ENCODE data around the gene SEMA3D. TPM values are rescaled to one million over a fixed set of nuclear protein-coding genes. Genes with fewer than 3 reads are reported as not detected.
A peak's percentile ranks its signal among the peaks of the same experiment; 100 is the strongest.

SEMA3D gene
- total RNA-seq (2014; rRNA removed; shearing (Covaris generic); ENCODE audit: low replicate concordance): not detected in 2 replicates

GRCh38 chr7:85186521-85187241, at the start of gene SEMA3D:
SEMA3D (minus strand) TSS chr7:85187056; CDS start chr7:85121891, 65,165 bp downstream.
- in situ Hi-C loops (cut with HindIII; ENCODE audit: low pct_unique_long_range_greater_than_20kb, low sequenced_read_pairs): no loop called here

GRCh38 chr7:85234730-85235129, 47.9 kb upstream of the SEMA3D start:
- in situ Hi-C loops (cut with HindIII; ENCODE audit: low pct_unique_long_range_greater_than_20kb, low sequenced_read_pairs): no loop called here
- no peak for DNase-seq (ENCODE audit: low read depth)

More at GRCh38 chr7:85186521-85187241, at the start of gene SEMA3D:
- peak; percentile 78 for DNase-seq (ENCODE audit: low read depth)

DNA sequence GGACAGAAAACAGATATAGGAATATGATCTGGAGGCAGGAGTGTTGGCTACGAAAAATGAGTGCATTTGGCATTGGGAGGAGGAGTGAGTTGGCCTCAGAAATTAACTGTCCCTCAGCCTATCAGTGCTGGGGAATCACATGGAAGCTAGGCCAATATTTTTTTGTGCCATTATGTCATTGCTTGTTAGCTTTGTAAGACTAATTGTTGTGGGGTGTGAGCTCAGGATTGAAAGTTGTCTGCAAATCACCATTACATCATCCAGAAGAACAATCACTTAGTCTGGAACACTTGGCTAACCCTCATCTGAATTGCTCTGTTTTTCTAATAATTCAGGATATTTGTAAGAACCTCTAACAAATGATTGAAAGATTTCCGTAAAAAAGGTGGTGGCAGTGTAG, 45.2 kb upstream of the SEMA3D start:
- in situ Hi-C loops (cut with HindIII; ENCODE audit: low pct_unique_long_range_greater_than_20kb, low sequenced_read_pairs): no loop called here
- DNase-seq (ENCODE audit: low read depth): no peak

DNA sequence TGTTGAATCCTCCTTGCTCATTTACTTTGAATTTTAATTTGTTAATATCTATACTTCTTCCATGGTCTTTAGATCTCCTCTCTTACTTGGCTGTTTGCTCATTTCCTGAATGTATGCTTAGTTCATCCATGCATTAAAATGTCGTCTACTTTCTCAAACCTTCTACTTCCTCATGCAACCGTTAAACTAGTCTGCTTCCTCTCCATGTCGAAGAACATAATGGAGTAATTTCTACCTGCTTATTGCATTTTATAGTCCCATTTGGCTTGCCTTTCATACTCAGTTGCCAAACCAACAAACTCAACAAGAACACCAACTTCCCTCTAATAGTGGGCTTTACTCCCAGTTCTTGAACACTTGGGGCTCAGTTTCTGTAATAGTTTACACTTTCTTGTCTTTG, 43.8 kb upstream of the SEMA3D start:
- DNase-seq (ENCODE audit: low read depth): no peak
- in situ Hi-C loops (cut with HindIII; ENCODE audit: low pct_unique_long_range_greater_than_20kb, low sequenced_read_pairs): no loop called here

DNA sequence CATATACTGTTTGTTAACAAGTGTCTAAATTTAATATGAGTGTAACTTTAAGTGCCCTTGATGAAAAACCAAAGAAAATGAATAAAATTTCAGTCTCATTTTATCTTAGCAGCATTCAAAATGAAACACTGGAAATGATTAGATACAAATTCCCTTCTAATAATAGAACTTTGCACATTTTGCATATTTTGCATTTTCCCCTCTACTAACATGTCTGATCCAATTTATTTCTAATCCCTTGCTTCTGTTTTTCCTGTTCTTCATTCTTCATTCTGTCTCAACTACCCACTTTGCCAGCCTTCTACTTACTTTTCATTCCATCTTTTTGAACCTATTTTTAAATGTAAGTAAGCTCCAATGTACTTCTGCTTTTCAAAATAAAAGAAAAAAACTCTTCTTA, 42.7 kb upstream of the SEMA3D start:
- in situ Hi-C loops (cut with HindIII; ENCODE audit: low pct_unique_long_range_greater_than_20kb, low sequenced_read_pairs): no loop called here
- no peak for DNase-seq (ENCODE audit: low read depth)

DNA sequence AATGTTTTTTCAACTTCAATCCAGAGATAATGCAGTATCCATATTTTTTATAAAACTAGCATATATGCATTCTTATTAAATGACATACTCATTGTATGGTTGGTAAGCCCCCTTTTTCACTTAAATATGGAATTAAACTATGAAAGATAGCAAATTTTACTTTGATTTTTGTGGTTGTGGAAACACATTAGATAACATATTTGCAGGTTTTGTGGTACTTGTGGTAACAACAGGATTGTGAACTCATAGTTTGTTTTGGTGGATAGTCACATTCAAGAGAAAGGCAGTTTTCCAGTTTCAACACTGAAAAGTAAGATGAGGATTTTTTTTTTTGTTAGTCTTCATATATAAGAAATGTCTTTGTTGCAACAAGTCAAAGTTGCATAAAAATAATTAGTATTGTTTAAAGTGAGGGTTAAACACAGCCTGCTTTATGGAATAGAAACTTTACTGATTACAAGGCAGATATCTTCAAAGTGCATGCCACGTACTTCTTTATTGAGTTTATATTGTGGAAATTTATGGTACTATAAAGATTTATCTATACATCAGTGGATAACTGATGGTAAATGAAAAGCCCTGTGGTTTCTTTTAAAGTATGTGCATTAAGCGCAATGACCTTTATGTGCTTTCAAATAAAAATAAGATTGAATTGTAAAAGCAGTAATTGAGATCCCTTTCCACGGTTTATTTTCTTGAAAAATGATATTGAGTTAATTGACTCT, 39.7 kb upstream of the SEMA3D start:
- no peak for DNase-seq (ENCODE audit: low read depth)
- in situ Hi-C loops (cut with HindIII; ENCODE audit: low pct_unique_long_range_greater_than_20kb, low sequenced_read_pairs): no loop called here

- in situ Hi-C loops (cut with HindIII; ENCODE audit: low pct_unique_long_range_greater_than_20kb, low sequenced_read_pairs): no loop called here
- no peak for DNase-seq (ENCODE audit: low read depth)
Measured at GRCh38 chr7:85224171-85224570, 37.3 kb upstream of the SEMA3D start.

GRCh38 chr7:85222522-85222921, 35.7 kb upstream of the SEMA3D start:
- in situ Hi-C loops (cut with HindIII; ENCODE audit: low pct_unique_long_range_greater_than_20kb, low sequenced_read_pairs): no loop called here
- no peak for DNase-seq (ENCODE audit: low read depth)

- in situ Hi-C loops (cut with HindIII; ENCODE audit: low pct_unique_long_range_greater_than_20kb, low sequenced_read_pairs): no loop called here
- no peak for DNase-seq (ENCODE audit: low read depth)
Measured at GRCh38 chr7:85221796-85222195, 34.9 kb upstream of the SEMA3D start.

DNA sequence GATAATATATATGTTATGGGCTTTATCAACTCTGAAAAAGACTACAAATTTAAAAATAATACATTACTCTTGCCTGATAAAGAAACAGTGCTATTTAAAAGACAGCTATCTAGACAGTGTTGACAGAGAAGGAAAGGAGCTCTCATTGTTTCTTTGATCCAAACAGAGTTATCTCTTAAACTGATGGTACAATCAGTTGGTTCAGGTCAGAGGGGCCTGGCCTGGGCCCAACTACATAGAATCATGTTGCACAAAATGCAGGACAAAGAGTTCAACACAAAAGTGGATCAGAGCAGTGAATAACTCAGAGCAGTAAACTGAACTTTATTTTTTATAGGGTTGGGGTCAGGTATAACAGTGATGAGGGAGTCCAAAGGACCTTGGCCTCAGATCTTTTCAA, 33.8 kb upstream of the SEMA3D start:
- in situ Hi-C loops (cut with HindIII; ENCODE audit: low pct_unique_long_range_greater_than_20kb, low sequenced_read_pairs): no loop called here
- no peak for DNase-seq (ENCODE audit: low read depth)

- in situ Hi-C loops (cut with HindIII; ENCODE audit: low pct_unique_long_range_greater_than_20kb, low sequenced_read_pairs): no loop called here
Measured at GRCh38 chr7:85220023-85220422, 33.2 kb upstream of the SEMA3D start.

GRCh38 chr7:85217085-85217484, 30.2 kb upstream of the SEMA3D start:
- no peak for DNase-seq (ENCODE audit: low read depth)
- in situ Hi-C loops (cut with HindIII; ENCODE audit: low pct_unique_long_range_greater_than_20kb, low sequenced_read_pairs): no loop called here

More at GRCh38 chr7:85220023-85220422, 33.2 kb upstream of the SEMA3D start:
- no peak for DNase-seq (ENCODE audit: low read depth)

DNA sequence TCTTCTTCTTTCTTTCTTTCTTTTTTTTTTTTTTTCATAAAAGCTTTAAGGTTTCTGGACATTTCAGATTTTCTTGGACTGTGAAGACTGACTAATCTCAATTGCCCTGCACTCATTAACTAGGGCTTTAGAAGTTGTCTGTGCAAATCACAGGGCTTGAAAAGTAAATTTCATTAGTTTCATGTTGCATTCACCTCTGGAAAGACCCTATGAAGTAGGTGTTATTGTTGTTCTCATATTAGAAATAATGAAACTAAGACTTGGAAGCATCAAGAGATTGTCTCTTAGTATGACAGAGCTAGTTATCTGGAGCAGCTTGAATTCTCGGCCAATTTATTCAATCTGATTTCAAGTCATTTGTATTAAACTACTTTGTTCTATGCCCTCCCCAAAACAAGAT, 28.2 kb upstream of the SEMA3D start:
- no peak for DNase-seq (ENCODE audit: low read depth)
- in situ Hi-C loops (cut with HindIII; ENCODE audit: low pct_unique_long_range_greater_than_20kb, low sequenced_read_pairs): no loop called here

DNA sequence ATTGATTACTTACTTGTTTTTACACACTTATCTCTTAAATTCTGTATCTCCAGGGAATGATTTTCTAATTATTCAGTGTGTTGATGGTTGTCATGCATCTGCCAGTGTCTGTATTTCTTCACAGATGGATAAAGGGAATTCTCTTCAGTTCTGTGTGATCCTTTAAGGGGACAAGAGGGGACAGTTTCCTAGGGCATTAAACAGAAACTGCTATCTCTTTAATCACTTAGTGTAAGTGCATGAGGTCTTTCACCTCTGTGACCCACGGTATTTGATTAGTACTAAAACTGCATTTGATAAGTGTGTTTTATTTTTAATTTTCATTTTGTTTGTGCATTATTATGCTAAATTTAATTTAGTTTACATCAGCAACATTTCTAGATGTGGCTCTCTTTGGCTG, 26.6 kb upstream of the SEMA3D start:
- DNase-seq (ENCODE audit: low read depth): no peak
- in situ Hi-C loops (cut with HindIII; ENCODE audit: low pct_unique_long_range_greater_than_20kb, low sequenced_read_pairs): no loop called here

GRCh38 chr7:85205754-85206153, 18.9 kb upstream of the SEMA3D start:
- DNase-seq (ENCODE audit: low read depth): no peak
- in situ Hi-C loops (cut with HindIII; ENCODE audit: low pct_unique_long_range_greater_than_20kb, low sequenced_read_pairs): no loop called here

- no peak for DNase-seq (ENCODE audit: low read depth)
- in situ Hi-C loops (cut with HindIII; ENCODE audit: low pct_unique_long_range_greater_than_20kb, low sequenced_read_pairs): no loop called here
Measured at GRCh38 chr7:85204496-85204895, 17.6 kb upstream of the SEMA3D start.

- in situ Hi-C loops (cut with HindIII; ENCODE audit: low pct_unique_long_range_greater_than_20kb, low sequenced_read_pairs): no loop called here
- DNase-seq (ENCODE audit: low read depth): no peak
Measured at GRCh38 chr7:85204061-85204460, 17.2 kb upstream of the SEMA3D start.

DNA sequence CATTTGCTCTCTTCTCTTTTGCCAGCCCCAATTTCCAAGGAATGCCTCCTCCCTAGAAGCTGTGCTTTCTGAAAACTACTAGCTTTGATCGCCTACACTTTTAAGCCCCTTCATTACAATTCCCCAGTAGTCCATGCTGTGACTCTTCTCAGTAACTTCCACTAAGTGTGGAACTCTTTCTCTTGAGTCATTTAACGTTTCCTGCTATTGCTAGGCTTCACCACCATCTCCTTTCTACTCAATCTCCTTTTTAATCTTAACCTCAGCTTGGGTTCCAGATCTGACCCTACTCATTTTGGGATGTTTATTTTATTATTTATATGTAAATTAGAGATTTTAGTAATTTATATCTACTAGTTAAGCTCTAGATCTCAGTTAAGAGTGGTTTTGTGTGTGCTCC, 14.4 kb upstream of the SEMA3D start:
- no peak for DNase-seq (ENCODE audit: low read depth)
- in situ Hi-C loops (cut with HindIII; ENCODE audit: low pct_unique_long_range_greater_than_20kb, low sequenced_read_pairs): no loop called here

DNA sequence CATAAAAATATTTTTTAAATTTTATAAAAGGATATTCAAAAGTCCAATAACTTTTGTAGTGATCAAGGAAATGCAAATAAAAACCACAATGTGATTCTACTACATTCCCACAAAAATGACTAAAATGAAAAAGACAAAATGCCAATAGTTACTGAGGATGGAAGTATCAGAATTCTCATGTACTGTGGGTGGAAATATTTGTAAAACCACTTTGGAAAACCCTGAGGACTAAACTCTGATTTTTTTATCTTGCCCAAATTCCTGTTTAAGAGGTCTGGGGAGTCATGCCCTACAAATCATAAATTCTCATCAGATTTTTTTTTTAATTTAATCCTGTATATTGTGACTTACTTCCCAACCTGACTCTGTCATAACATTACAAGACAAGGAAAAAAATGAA, 9.8 kb upstream of the SEMA3D start:
- DNase-seq (ENCODE audit: low read depth): no peak
- in situ Hi-C loops (cut with HindIII; ENCODE audit: low pct_unique_long_range_greater_than_20kb, low sequenced_read_pairs): no loop called here

GRCh38 chr7:85191383-85191782, 4.5 kb upstream of the SEMA3D start:
- in situ Hi-C loops (cut with HindIII; ENCODE audit: low pct_unique_long_range_greater_than_20kb, low sequenced_read_pairs): no loop called here
- DNase-seq (ENCODE audit: low read depth): no peak
